Activated naive CD4-positive, alpha-beta T cell treated with anti-CD3 and anti-CD28 coated beads, Interleukin-2, amount 50 U/mL, for 72 hours (primary cell): ENCODE measurements around the gene MAP4K2. TPM values are rescaled to one million over a fixed set of nuclear protein-coding genes. Genes with fewer than 3 reads are reported as not detected.

Experiments used
- ATAC-seq, 2 donors: fragments of 150-1000 bp; cut with Tn5 transposase; 2 replicates each; pipeline ENCODE4 v1.10.0; 2021; ENCODE audit warnings: mild to moderate bottlenecking in 2 of 2, moderate library complexity in 2 of 2
- DNase-seq, 2 donors: peaks; one replicate each; pipeline ENCODE4 v3.0.0; 2021 to 2022; ENCODE audit warnings: low spot score in 2 of 2
- H3K27ac Mint-ChIP-seq, 2 donors: one replicate each; pipeline ENCODE4 v1.8.0; 2022; ENCODE audit warnings: mild to moderate bottlenecking in 2 of 2, mixed read lengths in 2 of 2
- H3K36me3 Mint-ChIP-seq, 2 donors: one replicate each; pipeline ENCODE4 v1.8.0; 2022; ENCODE audit warnings: mixed read lengths in 2 of 2
- H3K9me3 Mint-ChIP-seq, 2 donors: one replicate each; pipeline ENCODE4 v1.8.0; 2022; ENCODE audit warnings: mixed read lengths in 2 of 2
- total RNA-seq, 2 donors: library from RNA; stranded (reverse); gene quantifications; one replicate each; pipeline ENCODE4 v1.2.3, GENCODE V29; 2022

MAP4K2 gene
- total RNA-seq, 2 donors from 2014 or later: 67.7 to 83.2 TPM

GRCh38 chr11:64841592-64842365 lies 38.8 kb upstream of the MAP4K2 start:
- no peak for ATAC-seq
- Mint-ChIP-seq H3K27ac (peak overlapping the region in 1 of 2 donors; percentile 46), H3K36me3 (no peaks in the 10 kb centered on the region), H3K9me3 (no peaks in the 10 kb centered on the region)
- peak in 1 of 2 donors; percentile 55 for DNase-seq

- no peak for DNase-seq
- no peaks in the 10 kb centered on the region for H3K36me3 Mint-ChIP-seq
- no peak for ATAC-seq
- H3K9me3 Mint-ChIP-seq: no peaks in the 10 kb centered on the region
- no peak overlapping the region for H3K27ac Mint-ChIP-seq
These were observed 37.1 kb upstream of the MAP4K2 start for GRCh38 chr11:64839887-64840782.

- no peak for DNase-seq
- Mint-ChIP-seq H3K27ac (no peak overlapping the region), H3K36me3 (no peaks in the 10 kb centered on the region), H3K9me3 (no peaks in the 10 kb centered on the region)
- no peak for ATAC-seq
These were observed 36.3 kb upstream of the MAP4K2 start for GRCh38 chr11:64839335-64839734.

- ATAC-seq (no peak), DNase-seq (no peak)
- Mint-ChIP-seq H3K9me3 (no peaks in the 10 kb centered on the region), H3K36me3 (no peaks in the 10 kb centered on the region), H3K27ac (no peak overlapping the region)
These were observed 35.8 kb upstream of the MAP4K2 start for GRCh38 chr11:64838600-64839334.

GRCh38 chr11:64837887-64838351 lies 34.9 kb upstream of the MAP4K2 start:
- ATAC-seq (no peak), DNase-seq (no peak)
- Mint-ChIP-seq H3K9me3 (no peaks in the 10 kb centered on the region), H3K27ac (no peak overlapping the region), H3K36me3 (no peaks in the 10 kb centered on the region)

GRCh38 chr11:64836448-64837072 lies 33.5 kb upstream of the MAP4K2 start:
- ATAC-seq (no peak), DNase-seq (no peak)
- H3K27ac Mint-ChIP-seq: peak overlapping the region in 1 of 2 donors; percentile 55
- H3K36me3 Mint-ChIP-seq: no peaks in the 10 kb centered on the region
- no peaks in the 10 kb centered on the region for H3K9me3 Mint-ChIP-seq

GRCh38 chr11:64835616-64836447 lies 32.8 kb upstream of the MAP4K2 start:
- no peak for DNase-seq
- Mint-ChIP-seq H3K36me3 (no peaks in the 10 kb centered on the region), H3K27ac (no peak overlapping the region), H3K9me3 (no peaks in the 10 kb centered on the region)
- ATAC-seq: no peak

- ATAC-seq (no peak), DNase-seq (no peak)
- H3K27ac Mint-ChIP-seq: no peak overlapping the region
- H3K36me3 Mint-ChIP-seq: no peaks in the 10 kb centered on the region
- no peaks in the 10 kb centered on the region for H3K9me3 Mint-ChIP-seq
These were observed 32.0 kb upstream of the MAP4K2 start for GRCh38 chr11:64834723-64835615.

GRCh38 chr11:64834031-64834722 lies 31.2 kb upstream of the MAP4K2 start:
- Mint-ChIP-seq H3K36me3 (no peaks in the 10 kb centered on the region), H3K27ac (no peak overlapping the region), H3K9me3 (no peaks in the 10 kb centered on the region)
- DNase-seq (no peak), ATAC-seq (no peak)

GRCh38 chr11:64833509-64833908 lies 30.5 kb upstream of the MAP4K2 start:
- DNase-seq: no peak
- Mint-ChIP-seq H3K27ac (no peak overlapping the region), H3K36me3 (no peaks in the 10 kb centered on the region), H3K9me3 (no peaks in the 10 kb centered on the region)
- no peak for ATAC-seq

- no peak for ATAC-seq
- no peak for DNase-seq
- no peak overlapping the region for H3K27ac Mint-ChIP-seq
- H3K9me3 Mint-ChIP-seq: no peaks in the 10 kb centered on the region
- H3K36me3 Mint-ChIP-seq: no peaks in the 10 kb centered on the region
These were observed 30.1 kb upstream of the MAP4K2 start for GRCh38 chr11:64833198-64833502.

- DNase-seq (no peak), ATAC-seq (no peak)
- no peaks in the 10 kb centered on the region for H3K36me3 Mint-ChIP-seq
- no peaks in the 10 kb centered on the region for H3K9me3 Mint-ChIP-seq
- no peak overlapping the region for H3K27ac Mint-ChIP-seq
These were observed 29.6 kb upstream of the MAP4K2 start for GRCh38 chr11:64832467-64833197.

- no peaks in the 10 kb centered on the region for H3K9me3 Mint-ChIP-seq
- ATAC-seq (no peak), DNase-seq (no peak)
- H3K27ac Mint-ChIP-seq: no peak overlapping the region
- no peaks in the 10 kb centered on the region for H3K36me3 Mint-ChIP-seq
These were observed 28.4 kb upstream of the MAP4K2 start for GRCh38 chr11:64831411-64831891.
